K562 (cell line): ENCODE data around the gene CALHM4. TPM values are rescaled to one million over a fixed set of nuclear protein-coding genes. Genes with fewer than 3 reads are reported as not detected.

Experiments
- ATF7 ChIP-seq: fragments of 450-650 bp; IDR thresholded peaks from 2 replicates; pipeline ENCODE4 v1.7.1; 2014; ENCODE audit warnings: mild to moderate bottlenecking, moderate library complexity
- CREBBP ChIP-seq: IDR thresholded peaks from one replicate; pipeline ENCODE4 v1.6.1; 2012; ENCODE audit warnings: low read depth, mild to moderate bottlenecking, control low read depth, inconsistent platforms, low read length
- FOS ChIP-seq: IDR thresholded peaks from 3 replicates; pipeline ENCODE4 v1.6.1; 2011; ENCODE audit not compliant: insufficient read length; ENCODE audit errors: extremely low read depth
- GABPA ChIP-seq: fragments of 200-800 bp; sonication (Bioruptor generic); conservative IDR thresholded peaks from 2 replicates; pipeline ENCODE4 v1.6.1; 2016; ENCODE audit warnings: low read depth, missing genetic modification characterization, missing compliant biosample characterization
- HOXB6 ChIP-seq: fragments of 250-450 bp; sonication (Bioruptor Pico); IDR thresholded peaks from 2 replicates; pipeline ENCODE4 v1.5.1; 2022; ENCODE audit warnings: mild to moderate bottlenecking, borderline replicate concordance
- MAZ ChIP-seq, 2 experiments: fragments of 450-650 bp in 1 of 2; sonication (generic) in 1 of 2; formaldehyde crosslinking; IDR thresholded peaks in 1 of 2; conservative IDR thresholded peaks in 1 of 2; 2 replicates each; pipeline versions ENCODE4 v1.4.0 to v1.5.0; 2020; ENCODE audit warnings: mild to moderate bottlenecking in 1 of 2, missing genetic modification reagents in 1 of 2
- MTA1 ChIP-seq: fragments of 450-650 bp; IDR thresholded peaks from 2 replicates; pipeline ENCODE4 v1.6.1; 2017; ENCODE audit warnings: borderline replicate concordance
- NFE2 ChIP-seq: IDR thresholded peaks from 2 replicates; pipeline ENCODE4 v1.6.1; 2014; ENCODE audit warnings: antibody characterized with exemption, low read depth
- PTRF ChIP-seq: fragments of 450-650 bp; IDR thresholded peaks from 2 replicates; pipeline ENCODE4 v1.6.1; 2016; ENCODE audit warnings: mild to moderate bottlenecking, missing genetic modification characterization, missing compliant biosample characterization
- RBM22 ChIP-seq: fragments of 200-400 bp; formaldehyde crosslinking; IDR thresholded peaks from 2 replicates; pipeline ENCODE4 v1.6.1; 2018; ENCODE audit warnings: low read length, low read depth; ENCODE audit not compliant: poor library complexity, severe bottlenecking
- SAP30 ChIP-seq: fragments of 200-600 bp; sonication (generic); IDR thresholded peaks from 2 replicates; pipeline ENCODE4 v1.6.1; 2012; ENCODE audit warnings: borderline replicate concordance, low read depth, mild to moderate bottlenecking, moderate library complexity, low read length, control low read depth, inconsistent platforms; ENCODE audit not compliant: insufficient read depth, poor library complexity, severe bottlenecking
- SMARCB1 ChIP-seq: IDR thresholded peaks from 2 replicates; pipeline ENCODE4 v1.6.1; 2011; ENCODE audit warnings: improper control_type of control experiment, low read depth; ENCODE audit not compliant: insufficient read length
- SMC3 ChIP-seq: conservative IDR thresholded peaks from 2 replicates; pipeline ENCODE4 v1.6.1; 2011; ENCODE audit warnings: low read depth, low read length, improper control_type of control experiment; ENCODE audit not compliant: insufficient read depth
- SP1 ChIP-seq: sonication (generic); formaldehyde crosslinking; IDR thresholded peaks from 2 replicates; pipeline ENCODE4 v1.8.1; 2022; ENCODE audit warnings: mild to moderate bottlenecking, missing genetic modification reagents
- TAF15 ChIP-seq: fragments of 200-400 bp; formaldehyde crosslinking; IDR thresholded peaks from 2 replicates; pipeline ENCODE4 v1.6.1; 2017; ENCODE audit warnings: mild to moderate bottlenecking, low read depth, low read length, moderate library complexity
- TBP ChIP-seq: optimal IDR thresholded peaks from 2 replicates; pipeline ENCODE3; 2011; ENCODE audit warnings: low read depth, low read length, improper control_type of control experiment
- TOE1 ChIP-seq, 2 experiments: fragments of 450-650 bp in 1 of 2; sonication (generic) in 1 of 2; formaldehyde crosslinking in 1 of 2; IDR thresholded peaks; 2 replicates each; pipeline versions ENCODE4 v1.7.1 to v1.8.0; 2016 to 2022; ENCODE audit warnings: borderline replicate concordance in 2 of 2, mild to moderate bottlenecking in 2 of 2, antibody characterized with exemption in 1 of 2, inconsistent platforms in 1 of 2, low read depth in 1 of 2, missing genetic modification reagents in 1 of 2, moderate library complexity in 1 of 2
- ZKSCAN1 ChIP-seq: fragments of 150-350 bp; IDR thresholded peaks from 2 replicates; pipeline ENCODE4 v1.6.1; 2016; ENCODE audit warnings: low read depth, low read length
- ZNF408 ChIP-seq: fragments of 250-450 bp; sonication (Bioruptor Pico); IDR thresholded peaks from 2 replicates; pipeline ENCODE4 v1.4.0; 2020; ENCODE audit warnings: low read depth, mild to moderate bottlenecking, moderate library complexity
- ZZZ3 ChIP-seq: fragments of 450-650 bp; IDR thresholded peaks from 2 replicates; pipeline ENCODE4 v1.6.1; 2016; ENCODE audit warnings: antibody characterized with exemption, mild to moderate bottlenecking, moderate library complexity
- polyA plus RNA-seq, 8 experiments: library from polyadenylated mRNA; depleted of rRNA in 4 of 8; stranded (reverse) in 5 of 8; unstranded in 3 of 8; fragments of >200 nt; fragmentation: Nextera tagmentation in 2 of 8; fragmentation: Illumina TruSeq in 1 of 8; extraction: Ambion mirVana in 2 of 8; extraction: Trizol in 1 of 8; gene quantifications; 2 replicates each; pipeline versions ENCODE4 v1.2.1 to v1.2.3, GENCODE V29; 2011 to 2014; ENCODE audit warnings: inconsistent platforms in 1 of 8, missing spikeins in 1 of 8
- total RNA-seq, 7 experiments: library from RNA; depleted of rRNA in 6 of 7; stranded (reverse); fragments of >200 nt in 6 of 7; fragmentation: Illumina TruSeq in 2 of 7; extraction: Trizol in 2 of 7; gene quantifications; 2 replicates each; pipeline versions ENCODE4 v1.2.1 to v1.2.3, GENCODE V29; 2011 to 2021; ENCODE audit warnings: low replicate concordance in 1 of 7
- TF ChIP-seq, protein P1 (sequence below): sonication (generic); formaldehyde crosslinking; IDR thresholded peaks from 2 replicates; pipeline ENCODE4 v1.8.0; 2022; ENCODE audit warnings: missing genetic modification reagents, mild to moderate bottlenecking, borderline replicate concordance
- TF ChIP-seq, protein P2 (sequence below): fragments of 250-450 bp; sonication (Bioruptor Pico); IDR thresholded peaks from 2 replicates; pipeline ENCODE4 v1.5.0; 2020; ENCODE audit warnings: mild to moderate bottlenecking, borderline replicate concordance
- TF ChIP-seq, protein P3 (sequence below): fragments of 450-650 bp; IDR thresholded peaks from 2 replicates; pipeline ENCODE4 v1.6.1; 2018; ENCODE audit warnings: mild to moderate bottlenecking, low read depth; ENCODE audit not compliant: partially characterized antibody

The CALHM4 gene
- total and polyA plus RNA-seq, 9 of the 15 experiments (the other 6 are each of a cell fraction or from before 2014, with no cell fraction given): not detected

DNA sequence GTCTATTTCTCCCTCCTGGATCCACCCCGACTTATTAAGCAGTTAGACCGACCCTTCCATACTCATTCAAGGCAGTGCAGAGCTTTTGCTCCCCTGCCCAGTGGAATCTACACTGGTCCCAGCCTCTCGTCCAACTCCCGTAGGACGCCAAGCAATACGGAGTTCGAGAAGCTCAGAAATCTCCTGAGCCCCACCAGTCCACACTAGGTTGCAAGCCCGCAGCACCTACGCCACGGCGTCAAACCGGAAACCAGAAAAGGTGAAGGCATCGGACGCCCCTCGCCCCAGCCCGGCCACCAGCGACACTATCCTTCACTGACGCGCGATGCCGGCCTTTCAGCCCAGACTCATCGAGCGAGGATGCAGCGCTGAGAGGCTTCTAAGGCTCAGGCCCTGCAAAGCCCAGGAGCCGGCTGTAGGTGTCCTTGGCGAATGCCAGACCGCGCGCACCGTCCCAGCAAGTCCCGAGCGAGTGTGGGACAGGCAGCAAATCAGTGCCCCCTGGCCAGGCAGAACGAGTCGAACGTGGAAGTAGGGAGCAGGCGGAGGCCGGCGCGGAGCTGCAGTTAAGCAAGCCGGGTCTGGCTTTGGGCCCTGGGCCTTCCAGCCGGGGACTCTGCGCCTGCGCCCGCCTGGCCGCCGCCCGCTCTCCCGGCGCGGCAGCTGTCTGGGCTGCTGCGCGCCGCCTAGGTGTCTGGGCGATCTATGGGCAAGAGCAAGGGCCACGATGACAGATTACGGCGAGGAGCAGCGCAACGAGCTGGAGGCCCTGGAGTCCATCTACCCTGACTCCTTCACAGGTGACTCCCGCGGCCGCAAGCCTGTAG lies 17.5 kb downstream of the CALHM4 start, which contains the start of gene RWDD1 (continued):
- TF ChIP-seq TAF15 (no peak), GABPA (tag) (peak; percentile 60; the same call in 1 of the 2 replicates), MTA1 (peak; percentile 95), SMARCB1 (no peak), ZZZ3 (peak; percentile 97), HOXB6 (CRISPR knock-in tag) (no peak), SP1 (peak; percentile 94), ZNF408 (CRISPR knock-in tag) (no peak), PTRF (no peak), TBP (peak; percentile 80), TOE1 (IDR thresholded peaks at IDR 0.05; ENCODE audit: borderline replicate concordance) (peak; percentile 99), TOE1 (CRISPR knock-in tag; IDR thresholded peaks at IDR 0.05; ENCODE audit: borderline replicate concordance, low read depth) (no peak; the same call in 1 of the 2 replicates), CREBBP (no peak), FOS (peak; percentile 78), NFE2 (peak; percentile 98), ZKSCAN1 (0 out of 2 replicates have a peak, but pooled peaks have one; percentile 40), SAP30 (peak; percentile 53), RBM22 (peak; percentile 29), SMC3 (0 out of 2 replicates have a peak, but pooled peaks have one; percentile 7), ATF7 (peak; percentile 91), MAZ (CRISPR knock-in tag; conservative IDR thresholded peaks at IDR 0.05 in 1 of 2, IDR thresholded peaks at IDR 0.05 in 1 of 2) (peak; percentile 75 to 97)
- TF ChIP-seq, protein P1, sequence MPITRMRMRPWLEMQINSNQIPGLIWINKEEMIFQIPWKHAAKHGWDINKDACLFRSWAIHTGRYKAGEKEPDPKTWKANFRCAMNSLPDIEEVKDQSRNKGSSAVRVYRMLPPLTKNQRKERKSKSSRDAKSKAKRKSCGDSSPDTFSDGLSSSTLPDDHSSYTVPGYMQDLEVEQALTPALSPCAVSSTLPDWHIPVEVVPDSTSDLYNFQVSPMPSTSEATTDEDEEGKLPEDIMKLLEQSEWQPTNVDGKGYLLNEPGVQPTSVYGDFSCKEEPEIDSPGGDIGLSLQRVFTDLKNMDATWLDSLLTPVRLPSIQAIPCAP (CRISPR knock-in tag): no peak
- TF ChIP-seq, protein P2, sequence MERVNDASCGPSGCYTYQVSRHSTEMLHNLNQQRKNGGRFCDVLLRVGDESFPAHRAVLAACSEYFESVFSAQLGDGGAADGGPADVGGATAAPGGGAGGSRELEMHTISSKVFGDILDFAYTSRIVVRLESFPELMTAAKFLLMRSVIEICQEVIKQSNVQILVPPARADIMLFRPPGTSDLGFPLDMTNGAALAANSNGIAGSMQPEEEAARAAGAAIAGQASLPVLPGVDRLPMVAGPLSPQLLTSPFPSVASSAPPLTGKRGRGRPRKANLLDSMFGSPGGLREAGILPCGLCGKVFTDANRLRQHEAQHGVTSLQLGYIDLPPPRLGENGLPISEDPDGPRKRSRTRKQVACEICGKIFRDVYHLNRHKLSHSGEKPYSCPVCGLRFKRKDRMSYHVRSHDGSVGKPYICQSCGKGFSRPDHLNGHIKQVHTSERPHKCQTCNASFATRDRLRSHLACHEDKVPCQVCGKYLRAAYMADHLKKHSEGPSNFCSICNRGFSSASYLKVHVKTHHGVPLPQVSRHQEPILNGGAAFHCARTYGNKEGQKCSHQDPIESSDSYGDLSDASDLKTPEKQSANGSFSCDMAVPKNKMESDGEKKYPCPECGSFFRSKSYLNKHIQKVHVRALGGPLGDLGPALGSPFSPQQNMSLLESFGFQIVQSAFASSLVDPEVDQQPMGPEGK: peak; percentile 40; the same call in 1 of the 2 replicates
- TF ChIP-seq, protein P3, sequence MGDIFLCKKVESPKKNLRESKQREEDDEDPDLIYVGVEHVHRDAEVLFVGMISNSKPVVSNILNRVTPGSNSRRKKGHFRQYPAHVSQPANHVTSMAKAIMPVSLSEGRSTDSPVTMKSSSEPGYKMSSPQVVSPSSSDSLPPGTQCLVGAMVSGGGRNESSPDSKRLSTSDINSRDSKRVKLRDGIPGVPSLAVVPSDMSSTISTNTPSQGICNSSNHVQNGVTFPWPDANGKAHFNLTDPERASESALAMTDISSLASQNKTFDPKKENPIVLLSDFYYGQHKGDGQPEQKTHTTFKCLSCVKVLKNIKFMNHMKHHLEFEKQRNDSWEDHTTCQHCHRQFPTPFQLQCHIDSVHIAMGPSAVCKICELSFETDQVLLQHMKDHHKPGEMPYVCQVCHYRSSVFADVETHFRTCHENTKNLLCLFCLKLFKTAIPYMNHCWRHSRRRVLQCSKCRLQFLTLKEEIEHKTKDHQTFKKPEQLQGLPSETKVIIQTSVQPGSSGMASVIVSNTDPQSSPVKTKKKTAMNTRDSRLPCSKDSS: no peak
